CD8-positive, alpha-beta memory T cell (primary cell): Measurements from ENCODE around the gene SLC41A3. TPM values are rescaled to one million over a fixed set of nuclear protein-coding genes. Genes with fewer than 3 reads are reported as not detected.

Source experiments
- CTCF ChIA-PET: fragments of 350-600 bp; sonication (Branson Sonifier 250); formaldehyde crosslinking; loops from one replicate; lab custom pipeline; 2021; ENCODE audit warnings: antibody characterized with exemption; lab: Charles Lee
- POLR2A ChIA-PET: fragments of 350-600 bp; sonication (Branson Sonifier 250); formaldehyde crosslinking; loops from one replicate; lab custom pipeline; 2021; ENCODE audit warnings: antibody characterized with exemption; lab: Charles Lee
- DNase-seq, 5 donors: peaks; one replicate each; pipeline versions ENCODE4 v3.0.0 to v3.0.0-alpha.2; 2020 to 2022; ENCODE audit warnings: mixed read lengths in 1 of 5
- H3K27ac ChIP-seq: one replicate; pipeline ENCODE4 v1.7.0; 2013; ENCODE audit warnings: low read depth, mild to moderate bottlenecking, low read length, moderate library complexity
- H3K27me3 ChIP-seq: 2 replicates; pipeline ENCODE4 v1.7.0; 2013; ENCODE audit warnings: low read length, mild to moderate bottlenecking; ENCODE audit not compliant: insufficient read depth, poor library complexity, severe bottlenecking
- H3K36me3 ChIP-seq: 2 replicates; pipeline ENCODE4 v1.7.0; 2013; ENCODE audit warnings: mild to moderate bottlenecking, low read length, moderate library complexity; ENCODE audit not compliant: insufficient read depth
- H3K4me1 ChIP-seq: 2 replicates; pipeline ENCODE4 v1.7.0; 2013; ENCODE audit warnings: mild to moderate bottlenecking, low read length, moderate library complexity; ENCODE audit not compliant: insufficient read depth
- H3K4me3 ChIP-seq: 2 replicates; pipeline ENCODE4 v1.7.0; 2013; ENCODE audit warnings: mild to moderate bottlenecking, low read length
- H3K9me3 ChIP-seq: 2 replicates; pipeline ENCODE4 v1.7.0; 2013; ENCODE audit warnings: mild to moderate bottlenecking, low read length
- H3K27ac Mint-ChIP-seq, 8 donors: one replicate each; pipeline ENCODE4 v1.8.0; 2020 to 2021; ENCODE audit warnings: mixed read lengths in 8 of 8, mild to moderate bottlenecking in 6 of 8, inconsistent platforms in 3 of 8, moderate library complexity in 3 of 8
- H3K27me3 Mint-ChIP-seq, 2 donors: one replicate each; pipeline ENCODE4 v1.8.0; 2020 to 2021; ENCODE audit warnings: mixed read lengths in 2 of 2, mild to moderate bottlenecking in 1 of 2, moderate library complexity in 1 of 2
- H3K36me3 Mint-ChIP-seq, 3 donors: one replicate each; pipeline ENCODE4 v1.8.0; 2020 to 2021; ENCODE audit warnings: mixed read lengths in 3 of 3, inconsistent platforms in 1 of 3, mild to moderate bottlenecking in 1 of 3
- H3K4me1 Mint-ChIP-seq, 3 donors: one replicate each; pipeline ENCODE4 v1.8.0; 2020 to 2021; ENCODE audit warnings: mixed read lengths in 3 of 3, inconsistent platforms in 1 of 3, mild to moderate bottlenecking in 1 of 3
- H3K4me3 Mint-ChIP-seq, 7 donors: one replicate each; pipeline ENCODE4 v1.8.0; 2020 to 2021; ENCODE audit warnings: mixed read lengths in 7 of 7, mild to moderate bottlenecking in 6 of 7, moderate library complexity in 4 of 7, inconsistent platforms in 2 of 7
- H3K9me3 Mint-ChIP-seq, 5 donors: one replicate each; pipeline ENCODE4 v1.8.0; 2020 to 2022; ENCODE audit warnings: mixed read lengths in 5 of 5, mild to moderate bottlenecking in 3 of 5, moderate library complexity in 2 of 5, inconsistent platforms in 1 of 5
- polyA plus RNA-seq: library from polyadenylated mRNA; unstranded; fragments of 300-500 nt; fragmentation: Illumina TruSeq; gene quantifications from one replicate; pipeline ENCODE4 v1.2.3, GENCODE V29; 2021
- total RNA-seq, 2 experiments: library from RNA; stranded (reverse); gene quantifications; one replicate each; pipeline ENCODE4 v1.2.3, GENCODE V29; 2021

Gene SLC41A3
- total and polyA plus RNA-seq, 3 experiments from 2014 or later: 25.8 to 28.0 (median 25.8) TPM

GRCh38 chr3:126035362-126036050, 48.4 kb downstream of the SLC41A3 start:
- POLR2A ChIA-PET: no interaction called here
- H3K27ac ChIP-seq: no peak overlapping the region

GRCh38 chr3:126034481-126035361, 49.2 kb downstream of the SLC41A3 start:
- Histone ChIP-seq H3K27ac (no peak overlapping the region), H3K27me3 (no peaks in the 10 kb centered on the region), H3K4me3 (no peak overlapping the region), H3K9me3 (no peaks in the 10 kb centered on the region), H3K36me3 (no peaks in the 10 kb centered on the region), H3K4me1 (no peaks in the 10 kb centered on the region)
- H3K27ac Mint-ChIP-seq: peak overlapping the region in 3 of 8 donors; percentile 38 to 89 (median 66)
- CTCF ChIA-PET: no interaction called here
- POLR2A ChIA-PET: no interaction called here
- no peaks in the 10 kb centered on the region for H3K27me3 Mint-ChIP-seq
- peaks cover 4 to 15% (median 8%) of the 10 kb centered on the region in 3 donors for H3K4me1 Mint-ChIP-seq
- DNase-seq: no peak
- peaks cover 32 to 61% (median 57%) of the 10 kb centered on the region in 3 donors for H3K36me3 Mint-ChIP-seq
- H3K9me3 Mint-ChIP-seq: no peaks in the 10 kb centered on the region
- H3K4me3 Mint-ChIP-seq: peak overlapping the region in 1 of 7 donors; percentile 2

More at GRCh38 chr3:126035362-126036050, 48.4 kb downstream of the SLC41A3 start:
- H3K9me3 ChIP-seq: no peaks in the 10 kb centered on the region
- DNase-seq: no peak
- peaks cover 38 to 62% (median 61%) of the 10 kb centered on the region in 3 donors for H3K36me3 Mint-ChIP-seq
- H3K9me3 Mint-ChIP-seq: peaks cover 0 to 2% (median 0%) of the 10 kb centered on the region in 5 donors
- no peak overlapping the region for H3K4me3 Mint-ChIP-seq
- no peaks in the 10 kb centered on the region for H3K4me1 ChIP-seq
- no peaks in the 10 kb centered on the region for H3K27me3 ChIP-seq
- H3K36me3 ChIP-seq: no peaks in the 10 kb centered on the region
- peaks cover 4 to 15% (median 8%) of the 10 kb centered on the region in 3 donors for H3K4me1 Mint-ChIP-seq
- no peak overlapping the region for H3K4me3 ChIP-seq
- CTCF ChIA-PET: no interaction called here
- H3K27ac Mint-ChIP-seq: peak overlapping the region in 3 of 8 donors; percentile 2 to 89 (median 43)
- no peaks in the 10 kb centered on the region for H3K27me3 Mint-ChIP-seq

GRCh38 chr3:126033765-126034164, 50.2 kb downstream of the SLC41A3 start:
- ChIA-PET CTCF (no interaction called here), POLR2A (no interaction called here)
- no peak overlapping the region for H3K4me3 Mint-ChIP-seq
- Histone ChIP-seq H3K27ac (no peak overlapping the region), H3K36me3 (no peaks in the 10 kb centered on the region), H3K9me3 (no peaks in the 10 kb centered on the region), H3K27me3 (no peaks in the 10 kb centered on the region), H3K4me3 (no peak overlapping the region), H3K4me1 (no peaks in the 10 kb centered on the region)
- H3K36me3 Mint-ChIP-seq: peaks cover 30 to 67% (median 57%) of the 10 kb centered on the region in 3 donors
- DNase-seq: no peak
- H3K27me3 Mint-ChIP-seq: no peaks in the 10 kb centered on the region
- peaks cover 0 to 6% (median 3%) of the 10 kb centered on the region in 5 donors for H3K9me3 Mint-ChIP-seq
- H3K27ac Mint-ChIP-seq: peak overlapping the region in 2 of 8 donors; percentile 8 to 74
- H3K4me1 Mint-ChIP-seq: peaks cover 4 to 15% (median 8%) of the 10 kb centered on the region in 3 donors

- no peak for DNase-seq
- no peaks in the 10 kb centered on the region for H3K27me3 Mint-ChIP-seq
- H3K4me3 ChIP-seq: no peak overlapping the region
- H3K27ac ChIP-seq: no peak overlapping the region
- CTCF ChIA-PET: no interaction called here
- peaks cover 31 to 70% (median 56%) of the 10 kb centered on the region in 3 donors for H3K36me3 Mint-ChIP-seq
- H3K9me3 ChIP-seq: no peaks in the 10 kb centered on the region
- no peak overlapping the region for H3K4me3 Mint-ChIP-seq
- H3K4me1 Mint-ChIP-seq: peaks cover 4 to 15% (median 8%) of the 10 kb centered on the region in 3 donors
- no peaks in the 10 kb centered on the region for H3K36me3 ChIP-seq
- H3K27ac Mint-ChIP-seq: peak overlapping the region in 2 of 8 donors; percentile 12 to 69
- H3K4me1 ChIP-seq: no peaks in the 10 kb centered on the region
- H3K9me3 Mint-ChIP-seq: peaks cover 0 to 7% (median 4%) of the 10 kb centered on the region in 5 donors
- POLR2A ChIA-PET: no interaction called here
- H3K27me3 ChIP-seq: no peaks in the 10 kb centered on the region
These were observed 50.7 kb downstream of the SLC41A3 start for GRCh38 chr3:126033051-126033745.

GRCh38 chr3:126031981-126032471, 51.9 kb downstream of the SLC41A3 start:
- Mint-ChIP-seq H3K4me1 (peaks cover 8 to 23% (median 16%) of the 10 kb centered on the region in 3 donors), H3K4me3 (no peak overlapping the region), H3K9me3 (peaks cover 0 to 10% (median 7%) of the 10 kb centered on the region in 5 donors), H3K27ac (peak overlapping the region in 2 of 8 donors; percentile 64), H3K36me3 (peaks cover 35 to 74% (median 56%) of the 10 kb centered on the region in 3 donors), H3K27me3 (no peaks in the 10 kb centered on the region)
- Histone ChIP-seq H3K27me3 (no peaks in the 10 kb centered on the region), H3K4me1 (peaks cover under 1% of the 10 kb centered on the region), H3K36me3 (no peaks in the 10 kb centered on the region), H3K4me3 (no peak overlapping the region), H3K9me3 (no peaks in the 10 kb centered on the region), H3K27ac (no peak overlapping the region)
- no peak for DNase-seq
- ChIA-PET CTCF (no interaction called here), POLR2A (no interaction called here)

- H3K9me3 Mint-ChIP-seq: peaks cover 0 to 10% (median 7%) of the 10 kb centered on the region in 5 donors
- POLR2A ChIA-PET: no interaction called here
- H3K27ac ChIP-seq: no peak overlapping the region
These were observed 53.5 kb downstream of the SLC41A3 start for GRCh38 chr3:126030455-126030854.

GRCh38 chr3:126029241-126029640, 54.7 kb downstream of the SLC41A3 start:
- H3K9me3 ChIP-seq: no peaks in the 10 kb centered on the region
- POLR2A ChIA-PET: interaction anchor here (0.5 kb wide), 1 partner anchor 487 kb away, joined by 3 read pairs; no protein-coding TSS in a partner anchor
- no peak for DNase-seq
- no peaks in the 10 kb centered on the region for H3K36me3 ChIP-seq
- H3K36me3 Mint-ChIP-seq: peaks cover 27 to 85% (median 49%) of the 10 kb centered on the region in 3 donors
- no peak overlapping the region for H3K27ac ChIP-seq
- H3K27ac Mint-ChIP-seq: no peak overlapping the region
- H3K4me3 ChIP-seq: no peak overlapping the region
- no peaks in the 10 kb centered on the region for H3K27me3 ChIP-seq
- H3K27me3 Mint-ChIP-seq: peaks cover 0 to 2% of the 10 kb centered on the region in 2 donors
- peaks cover 18 to 29% (median 22%) of the 10 kb centered on the region in 3 donors for H3K4me1 Mint-ChIP-seq
- CTCF ChIA-PET: no interaction called here
- H3K4me1 ChIP-seq: peaks cover 6% of the 10 kb centered on the region
- H3K4me3 Mint-ChIP-seq: no peak overlapping the region
- peaks cover 0 to 10% (median 7%) of the 10 kb centered on the region in 5 donors for H3K9me3 Mint-ChIP-seq

More at GRCh38 chr3:126030455-126030854, 53.5 kb downstream of the SLC41A3 start:
- DNase-seq: no peak
- Histone ChIP-seq H3K4me3 (no peak overlapping the region), H3K9me3 (no peaks in the 10 kb centered on the region), H3K27me3 (no peaks in the 10 kb centered on the region), H3K4me1 (peaks cover 6% of the 10 kb centered on the region), H3K36me3 (no peaks in the 10 kb centered on the region)
- Mint-ChIP-seq H3K27ac (peak overlapping the region in 1 of 8 donors; percentile 12), H3K36me3 (peaks cover 33 to 82% (median 52%) of the 10 kb centered on the region in 3 donors), H3K4me1 (peaks cover 19 to 35% (median 30%) of the 10 kb centered on the region in 3 donors), H3K4me3 (no peak overlapping the region), H3K27me3 (peaks cover 0 to 2% of the 10 kb centered on the region in 2 donors)
- CTCF ChIA-PET: no interaction called here
